Stimulated activated naive CD8-positive, alpha-beta T cell treated with anti-CD3 and anti-CD28 coated beads, Interleukin-15, Interleukin-2, amounts not matched to agents 100 ng/mL and 50 ng/mL, for 24 hours (primary cell): ENCODE results near the gene TMEM163.
"Not testable (repeated sequence)": the region's sequence is repeated elsewhere in the genome, so short reads cannot be mapped to it uniquely, and the experiment has no call there.

ENCODE experiments used
- H3K27ac Mint-ChIP-seq: one replicate; pipeline ENCODE4 v1.8.0; 2021; ENCODE audit warnings: mild to moderate bottlenecking, mixed read lengths
- H3K27me3 Mint-ChIP-seq: one replicate; pipeline ENCODE4 v1.8.0; 2021; ENCODE audit warnings: mixed read lengths
- H3K36me3 Mint-ChIP-seq: one replicate; pipeline ENCODE4 v1.8.0; 2021; ENCODE audit warnings: low read depth, mixed read lengths
- H3K4me1 Mint-ChIP-seq: one replicate; pipeline ENCODE4 v1.8.0; 2021; ENCODE audit warnings: low read depth, mixed read lengths
- H3K4me3 Mint-ChIP-seq: one replicate; pipeline ENCODE4 v1.8.0; 2021; ENCODE audit warnings: mild to moderate bottlenecking, mixed read lengths
- H3K9me3 Mint-ChIP-seq: one replicate; pipeline ENCODE4 v1.8.0; 2021; ENCODE audit warnings: mixed read lengths

TMEM163 gene

GRCh38 chr2:134669731-134670669, 48.8 kb downstream of the TMEM163 start:
- peaks cover 66% of the 10 kb centered on the region for H3K4me1 Mint-ChIP-seq
- H3K9me3 Mint-ChIP-seq, result no peaks in the 10 kb centered on the region
- peak overlapping the region; percentile 61 for H3K27ac Mint-ChIP-seq
- H3K27me3 Mint-ChIP-seq, result peaks cover 28% of the 10 kb centered on the region
- H3K4me3 Mint-ChIP-seq, result peak overlapping the region; percentile 73
- H3K36me3 Mint-ChIP-seq, result no peaks in the 10 kb centered on the region

- peak overlapping the region; percentile 59 for H3K27ac Mint-ChIP-seq
- H3K36me3 Mint-ChIP-seq, result no peaks in the 10 kb centered on the region
- H3K27me3 Mint-ChIP-seq, result peaks cover 30% of the 10 kb centered on the region
- H3K4me3 Mint-ChIP-seq, result peak overlapping the region; percentile 24
- peaks cover 66% of the 10 kb centered on the region for H3K4me1 Mint-ChIP-seq
- no peaks in the 10 kb centered on the region for H3K9me3 Mint-ChIP-seq
Observed at GRCh38 chr2:134668821-134669220, 50.0 kb downstream of the TMEM163 start.

DNA sequence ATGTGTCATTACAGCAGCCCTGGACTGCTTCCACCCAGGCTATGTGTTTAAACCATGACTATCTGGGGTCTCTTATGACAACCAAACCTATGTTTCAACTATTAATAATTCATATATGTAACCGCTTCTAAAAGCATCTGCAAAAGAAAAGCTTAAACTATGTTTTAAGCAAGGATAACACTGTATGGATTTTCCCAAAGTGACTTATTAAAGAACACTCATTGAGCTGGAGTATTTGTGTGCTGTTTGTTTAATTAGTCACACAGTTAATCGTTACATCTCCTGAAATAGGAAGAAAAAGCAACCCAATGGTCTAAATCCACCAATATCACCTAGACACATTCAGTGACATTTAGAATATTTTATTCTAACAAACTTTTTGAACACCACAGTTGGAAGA, 51.3 kb downstream of the TMEM163 start:
- no peak overlapping the region for H3K27ac Mint-ChIP-seq
- H3K4me1 Mint-ChIP-seq, result peaks cover 66% of the 10 kb centered on the region
- H3K4me3 Mint-ChIP-seq, result no peak overlapping the region
- peaks cover 32% of the 10 kb centered on the region for H3K27me3 Mint-ChIP-seq
- no peaks in the 10 kb centered on the region for H3K9me3 Mint-ChIP-seq
- H3K36me3 Mint-ChIP-seq, result no peaks in the 10 kb centered on the region

DNA sequence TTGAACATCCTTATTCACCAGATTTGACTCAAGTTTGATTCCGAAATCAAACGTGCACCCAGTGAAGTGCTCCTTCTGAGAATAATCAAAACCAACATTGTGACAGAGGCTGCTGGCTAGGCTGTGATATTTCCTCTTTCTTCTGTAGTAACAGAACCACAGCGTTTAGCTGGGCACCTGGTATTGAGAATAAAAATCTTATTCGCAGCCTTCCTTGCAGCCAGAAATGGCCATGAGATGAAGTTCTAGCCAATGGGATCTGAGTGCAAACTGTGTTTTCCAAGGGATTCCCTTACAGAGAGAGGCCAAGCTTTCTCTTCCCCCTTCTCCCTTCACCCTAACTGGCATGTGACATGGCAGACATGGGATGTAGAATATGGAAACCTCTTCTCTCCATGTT, 51.7 kb downstream of the TMEM163 start:
- Mint-ChIP-seq H3K9me3 (no peaks in the 10 kb centered on the region), H3K27ac (no peak overlapping the region), H3K36me3 (no peaks in the 10 kb centered on the region), H3K4me1 (peaks cover 64% of the 10 kb centered on the region), H3K27me3 (peaks cover 32% of the 10 kb centered on the region), H3K4me3 (no peak overlapping the region)

DNA sequence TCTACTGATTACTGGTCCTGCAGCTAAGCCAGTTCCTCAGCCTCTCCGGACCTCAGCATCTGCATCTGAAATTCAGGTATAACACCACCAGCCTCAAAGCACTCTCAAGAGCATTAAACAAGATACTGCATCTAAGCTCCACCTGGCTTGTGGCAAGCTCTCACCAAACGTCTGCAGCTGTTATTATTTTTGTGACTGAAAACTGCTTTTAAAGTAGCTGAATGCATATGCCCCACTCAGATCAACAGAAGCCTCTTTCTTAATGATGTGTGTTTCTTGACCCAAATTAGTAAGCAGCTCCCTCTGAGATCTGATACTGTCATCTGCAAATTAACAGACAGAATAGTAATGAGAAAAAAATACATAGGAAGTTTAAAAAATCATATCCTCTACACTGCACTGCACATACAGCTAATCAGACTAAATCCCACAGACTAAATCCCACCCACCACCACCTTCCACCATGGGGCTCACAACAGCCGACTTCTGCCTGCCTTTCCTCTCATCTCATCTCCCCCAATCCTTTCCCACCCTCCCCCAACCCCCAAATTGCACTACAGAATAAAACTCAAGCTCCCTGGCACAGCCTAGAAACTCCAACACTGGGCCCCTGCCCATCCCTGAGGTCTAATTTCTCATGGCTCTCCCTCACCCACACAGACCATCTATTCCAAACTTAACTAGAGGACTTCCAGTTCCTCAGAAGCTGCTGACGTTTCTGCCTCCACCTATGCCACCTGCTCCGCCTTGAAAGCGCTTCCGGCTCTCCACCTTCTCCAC, 52.9 kb downstream of the TMEM163 start:
- peaks cover 53% of the 10 kb centered on the region for H3K4me1 Mint-ChIP-seq
- H3K36me3 Mint-ChIP-seq, result no peaks in the 10 kb centered on the region
- H3K27ac Mint-ChIP-seq, result no peak overlapping the region
- no peak overlapping the region for H3K4me3 Mint-ChIP-seq
- H3K27me3 Mint-ChIP-seq, result peaks cover 32% of the 10 kb centered on the region
- no peaks in the 10 kb centered on the region for H3K9me3 Mint-ChIP-seq

DNA sequence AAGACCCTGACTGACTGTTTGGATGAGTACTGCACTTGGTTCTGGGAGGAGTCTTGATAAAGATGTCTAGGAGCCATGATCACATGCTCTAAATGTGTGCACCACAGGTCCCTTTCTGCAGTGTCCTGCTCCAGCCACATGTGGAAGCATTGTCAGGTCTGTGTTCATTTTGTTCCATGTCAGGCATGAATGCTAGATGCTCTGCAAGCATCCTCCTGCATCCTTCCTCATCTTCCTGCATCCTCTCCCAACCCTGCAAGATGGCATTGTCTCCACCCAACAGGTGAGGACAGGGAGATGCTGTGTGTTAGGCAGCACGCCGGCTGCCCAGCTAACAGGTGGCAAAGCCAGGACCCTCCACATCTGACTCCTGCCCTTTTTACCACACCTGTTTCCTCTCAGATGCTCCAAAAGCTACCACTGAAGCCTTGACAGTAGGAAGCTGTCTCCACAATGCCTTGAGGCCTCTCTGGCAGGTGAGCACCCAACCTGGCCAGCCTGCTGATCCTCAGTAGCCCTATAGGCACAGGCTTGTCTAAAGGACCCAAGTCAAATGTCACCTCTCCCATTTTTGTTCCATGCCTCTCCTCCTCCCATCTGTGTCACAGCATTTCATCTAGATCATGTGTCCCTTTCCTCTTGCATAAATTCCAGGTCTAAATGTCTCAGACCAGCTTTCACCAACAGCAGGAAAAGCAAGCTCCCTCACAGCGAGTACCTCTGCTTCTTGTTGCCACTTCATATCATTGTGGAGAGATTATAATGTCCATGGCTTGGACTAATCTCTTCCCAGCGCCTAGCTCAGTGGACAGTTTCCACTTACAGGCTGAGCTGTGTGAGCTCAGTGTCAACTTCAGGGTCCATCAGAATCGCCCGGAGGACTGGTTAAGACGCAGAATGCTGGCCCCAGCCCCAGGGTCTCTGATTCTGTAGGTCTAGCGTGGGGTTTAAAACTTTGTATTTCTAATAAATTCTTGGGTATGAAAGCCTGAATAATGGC, 55.0 kb downstream of the TMEM163 start:
- H3K27ac Mint-ChIP-seq, result no peak overlapping the region
- H3K4me1 Mint-ChIP-seq, result peaks cover 40% of the 10 kb centered on the region
- H3K27me3 Mint-ChIP-seq, result peaks cover 32% of the 10 kb centered on the region
- H3K9me3 Mint-ChIP-seq, result no peaks in the 10 kb centered on the region
- no peaks in the 10 kb centered on the region for H3K36me3 Mint-ChIP-seq
- no peak overlapping the region for H3K4me3 Mint-ChIP-seq

DNA sequence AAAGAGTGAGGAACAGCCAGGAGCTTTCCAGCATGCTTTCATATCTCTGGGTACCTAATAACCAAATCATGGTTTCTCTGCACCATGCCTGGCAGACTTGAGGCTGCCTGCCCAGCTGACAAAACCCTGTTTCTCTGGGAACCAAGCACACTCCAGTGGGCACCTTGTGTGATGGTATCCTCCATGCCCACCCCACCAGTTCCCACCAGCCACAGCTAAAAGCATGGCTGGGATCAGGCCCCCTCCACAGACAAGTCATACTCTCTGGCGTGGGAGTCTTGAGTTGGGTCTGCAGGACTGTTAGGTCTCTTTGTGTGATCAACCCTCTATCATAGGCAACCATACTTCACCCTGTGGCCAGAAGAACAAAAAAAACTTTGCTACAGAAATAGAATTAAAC, 56.0 kb downstream of the TMEM163 start:
- peaks cover 30% of the 10 kb centered on the region for H3K4me1 Mint-ChIP-seq
- no peak overlapping the region for H3K4me3 Mint-ChIP-seq
- no peaks in the 10 kb centered on the region for H3K36me3 Mint-ChIP-seq
- no peak overlapping the region for H3K27ac Mint-ChIP-seq
- H3K9me3 Mint-ChIP-seq, result no peaks in the 10 kb centered on the region
- H3K27me3 Mint-ChIP-seq, result peaks cover 29% of the 10 kb centered on the region

DNA sequence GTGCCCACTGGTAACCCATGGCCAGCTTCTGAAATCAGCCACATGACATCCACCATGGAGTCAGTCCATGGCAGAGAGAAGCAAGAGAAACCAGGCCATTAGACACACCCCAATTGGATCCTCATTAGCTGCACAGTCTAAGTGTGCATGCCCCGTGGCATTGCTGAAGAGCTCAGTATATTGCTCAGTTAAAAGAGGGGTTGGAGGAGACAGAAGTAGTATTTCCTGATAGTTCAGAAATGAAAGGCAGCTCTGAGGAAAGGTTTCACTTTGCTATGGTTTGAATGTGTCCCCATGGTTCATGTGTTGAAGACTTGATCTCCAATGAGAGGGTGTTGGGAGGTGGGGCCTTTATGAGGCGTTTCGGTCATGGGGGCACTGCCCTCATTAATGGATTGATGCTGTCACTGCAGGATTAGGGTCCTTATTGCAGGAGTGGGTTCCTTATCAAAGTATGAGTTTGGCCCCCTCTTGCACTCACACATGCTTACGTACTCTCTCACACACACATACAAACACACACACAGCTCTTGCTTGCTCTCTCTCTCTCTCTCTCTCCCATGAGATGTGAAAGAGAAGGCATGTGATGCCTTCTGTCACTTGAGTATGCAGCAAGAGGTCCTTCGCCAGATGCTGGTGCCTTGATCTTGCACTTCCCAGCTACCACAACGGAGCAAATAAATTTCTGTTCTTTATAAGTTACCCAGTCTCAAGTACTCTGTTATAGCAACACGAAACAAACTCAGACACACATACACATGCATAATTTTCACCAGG, 58.0 kb downstream of the TMEM163 start:
- no peak overlapping the region for H3K4me3 Mint-ChIP-seq
- H3K27me3 Mint-ChIP-seq, result peaks cover 12% of the 10 kb centered on the region
- peaks cover 17% of the 10 kb centered on the region for H3K4me1 Mint-ChIP-seq
- no peaks in the 10 kb centered on the region for H3K36me3 Mint-ChIP-seq
- no peaks in the 10 kb centered on the region for H3K9me3 Mint-ChIP-seq
- H3K27ac Mint-ChIP-seq, result no peak overlapping the region

GRCh38 chr2:134659724-134660123, 59.1 kb downstream of the TMEM163 start:
- Mint-ChIP-seq H3K27ac (no peak overlapping the region), H3K4me1 (peaks cover 12% of the 10 kb centered on the region), H3K36me3 (no peaks in the 10 kb centered on the region), H3K4me3 (no peak overlapping the region), H3K9me3 (no peaks in the 10 kb centered on the region), H3K27me3 (peaks cover 8% of the 10 kb centered on the region)

DNA sequence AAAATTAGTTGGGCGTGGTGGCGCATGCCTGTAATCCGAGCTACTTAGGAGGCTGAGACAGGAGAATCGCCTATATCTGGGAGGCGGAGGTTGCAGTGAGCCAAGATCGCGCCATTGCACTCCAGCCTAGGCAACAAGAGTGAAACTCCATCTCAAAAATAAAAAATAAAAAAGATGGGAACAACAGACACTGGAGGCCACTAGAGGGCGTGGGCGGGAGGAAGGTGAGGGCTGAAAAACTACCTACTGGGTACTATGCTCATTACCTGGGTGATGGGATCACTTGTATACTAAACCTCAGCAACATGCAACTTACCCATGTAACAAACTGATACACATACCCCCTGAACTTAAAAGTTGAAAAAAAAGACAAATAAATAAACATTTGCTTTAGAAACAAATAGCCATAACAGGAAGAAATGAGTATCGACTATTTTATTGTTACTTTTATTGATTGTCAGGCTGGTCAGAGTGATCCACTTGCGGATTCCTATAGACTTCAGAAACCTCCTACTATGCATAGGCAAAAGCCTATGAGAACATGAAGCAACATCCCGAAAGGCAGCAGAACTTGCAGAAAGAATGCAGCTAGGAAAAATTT, 61.0 kb downstream of the TMEM163 start:
- peaks cover 12% of the 10 kb centered on the region for H3K4me1 Mint-ChIP-seq
- H3K4me3 Mint-ChIP-seq, result no peak overlapping the region
- H3K27me3 Mint-ChIP-seq, result no peaks in the 10 kb centered on the region
- H3K27ac Mint-ChIP-seq, result no peak overlapping the region
- H3K36me3 Mint-ChIP-seq, result no peaks in the 10 kb centered on the region
- H3K9me3 Mint-ChIP-seq, result no peaks in the 10 kb centered on the region

DNA sequence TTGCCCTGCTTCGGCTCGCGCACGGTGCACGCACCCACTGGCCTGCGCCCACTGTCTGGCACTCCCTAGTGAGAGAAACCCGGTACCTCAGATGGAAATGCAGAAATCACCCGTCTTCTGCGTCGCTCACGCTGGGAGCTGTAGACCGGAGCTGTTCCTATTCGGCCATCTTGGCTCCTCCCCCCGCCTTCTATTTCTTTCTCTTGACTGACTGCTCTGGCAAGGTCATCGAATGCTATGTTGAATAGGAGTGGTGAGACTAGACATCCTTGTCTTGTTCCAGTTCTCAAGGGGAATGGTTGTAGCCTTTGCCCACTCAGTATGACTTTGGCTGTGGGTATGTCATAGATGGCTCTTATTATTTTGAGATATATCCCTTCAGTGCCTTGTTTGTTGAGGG, 62.4 kb downstream of the TMEM163 start:
- not testable (repeated sequence) for H3K9me3 Mint-ChIP-seq, H3K36me3 Mint-ChIP-seq, H3K4me3 Mint-ChIP-seq, H3K27ac Mint-ChIP-seq, H3K27me3 Mint-ChIP-seq
- H3K4me1 Mint-ChIP-seq, result peaks cover 12% of the 10 kb centered on the region

GRCh38 chr2:134648586-134648985, 70.2 kb downstream of the TMEM163 start:
- H3K27ac Mint-ChIP-seq, result no peak overlapping the region
- no peak overlapping the region for H3K4me3 Mint-ChIP-seq
- no peaks in the 10 kb centered on the region for H3K4me1 Mint-ChIP-seq
- H3K36me3 Mint-ChIP-seq, result no peaks in the 10 kb centered on the region
- no peaks in the 10 kb centered on the region for H3K9me3 Mint-ChIP-seq
- H3K27me3 Mint-ChIP-seq, result no peaks in the 10 kb centered on the region

GRCh38 chr2:134647607-134648256, 71.1 kb downstream of the TMEM163 start:
- Mint-ChIP-seq H3K36me3 (no peaks in the 10 kb centered on the region), H3K4me3 (no peak overlapping the region), H3K4me1 (no peaks in the 10 kb centered on the region), H3K27me3 (no peaks in the 10 kb centered on the region), H3K27ac (no peak overlapping the region), H3K9me3 (no peaks in the 10 kb centered on the region)
